Measurements from ENCODE around the gene CA9. TPM values are rescaled to one million over a fixed set of nuclear protein-coding genes. Genes with fewer than 3 reads are reported as not detected.

CA9 gene
- total RNA-seq, 1 donor from 2014 or later: 6.8 TPM

DNA sequence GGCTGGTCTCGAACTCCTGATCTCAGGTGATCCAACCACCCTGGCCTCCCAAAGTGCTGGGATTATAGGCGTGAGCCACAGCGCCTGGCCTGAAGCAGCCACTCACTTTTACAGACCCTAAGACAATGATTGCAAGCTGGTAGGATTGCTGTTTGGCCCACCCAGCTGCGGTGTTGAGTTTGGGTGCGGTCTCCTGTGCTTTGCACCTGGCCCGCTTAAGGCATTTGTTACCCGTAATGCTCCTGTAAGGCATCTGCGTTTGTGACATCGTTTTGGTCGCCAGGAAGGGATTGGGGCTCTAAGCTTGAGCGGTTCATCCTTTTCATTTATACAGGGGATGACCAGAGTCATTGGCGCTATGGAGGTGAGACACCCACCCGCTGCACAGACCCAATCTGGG, 1.5 kb downstream of the CA9 start:
- no peak for DNase-seq (ENCODE audit: low read depth)

DNA sequence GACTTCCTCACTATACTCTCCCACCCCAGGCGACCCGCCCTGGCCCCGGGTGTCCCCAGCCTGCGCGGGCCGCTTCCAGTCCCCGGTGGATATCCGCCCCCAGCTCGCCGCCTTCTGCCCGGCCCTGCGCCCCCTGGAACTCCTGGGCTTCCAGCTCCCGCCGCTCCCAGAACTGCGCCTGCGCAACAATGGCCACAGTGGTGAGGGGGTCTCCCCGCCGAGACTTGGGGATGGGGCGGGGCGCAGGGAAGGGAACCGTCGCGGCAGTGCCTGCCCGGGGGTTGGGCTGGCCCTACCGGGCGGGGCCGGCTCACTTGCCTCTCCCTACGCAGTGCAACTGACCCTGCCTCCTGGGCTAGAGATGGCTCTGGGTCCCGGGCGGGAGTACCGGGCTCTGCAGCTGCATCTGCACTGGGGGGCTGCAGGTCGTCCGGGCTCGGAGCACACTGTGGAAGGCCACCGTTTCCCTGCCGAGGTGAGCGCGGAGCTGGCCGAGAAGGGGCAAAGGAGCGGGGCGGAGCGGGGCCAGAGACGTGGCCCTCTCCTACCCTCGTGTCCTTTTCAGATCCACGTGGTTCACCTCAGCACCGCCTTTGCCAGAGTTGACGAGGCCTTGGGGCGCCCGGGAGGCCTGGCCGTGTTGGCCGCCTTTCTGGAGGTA, 2.1 kb downstream of the CA9 start:
- DNase-seq (ENCODE audit: low read depth): no peak

DNA sequence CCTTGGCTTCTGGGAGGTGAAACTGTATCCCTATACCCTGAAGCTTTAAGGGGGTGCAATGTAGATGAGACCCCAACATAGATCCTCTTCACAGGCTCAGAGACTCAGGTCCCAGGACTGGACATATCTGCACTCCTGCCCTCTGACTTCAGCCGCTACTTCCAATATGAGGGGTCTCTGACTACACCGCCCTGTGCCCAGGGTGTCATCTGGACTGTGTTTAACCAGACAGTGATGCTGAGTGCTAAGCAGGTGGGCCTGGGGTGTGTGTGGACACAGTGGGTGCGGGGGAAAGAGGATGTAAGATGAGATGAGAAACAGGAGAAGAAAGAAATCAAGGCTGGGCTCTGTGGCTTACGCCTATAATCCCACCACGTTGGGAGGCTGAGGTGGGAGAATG, 5.4 kb downstream of the CA9 start:
- no peak for DNase-seq (ENCODE audit: low read depth)

DNA sequence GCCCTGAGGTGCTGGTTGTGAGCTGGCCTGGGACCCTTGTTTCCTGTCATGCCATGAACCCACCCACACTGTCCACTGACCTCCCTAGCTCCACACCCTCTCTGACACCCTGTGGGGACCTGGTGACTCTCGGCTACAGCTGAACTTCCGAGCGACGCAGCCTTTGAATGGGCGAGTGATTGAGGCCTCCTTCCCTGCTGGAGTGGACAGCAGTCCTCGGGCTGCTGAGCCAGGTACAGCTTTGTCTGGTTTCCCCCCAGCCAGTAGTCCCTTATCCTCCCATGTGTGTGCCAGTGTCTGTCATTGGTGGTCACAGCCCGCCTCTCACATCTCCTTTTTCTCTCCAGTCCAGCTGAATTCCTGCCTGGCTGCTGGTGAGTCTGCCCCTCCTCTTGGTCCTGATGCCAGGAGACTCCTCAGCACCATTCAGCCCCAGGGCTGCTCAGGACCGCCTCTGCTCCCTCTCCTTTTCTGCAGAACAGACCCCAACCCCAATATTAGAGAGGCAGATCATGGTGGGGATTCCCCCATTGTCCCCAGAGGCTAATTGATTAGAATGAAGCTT, 6.1 kb downstream of the CA9 start:
- no peak for DNase-seq (ENCODE audit: low read depth)

DNA sequence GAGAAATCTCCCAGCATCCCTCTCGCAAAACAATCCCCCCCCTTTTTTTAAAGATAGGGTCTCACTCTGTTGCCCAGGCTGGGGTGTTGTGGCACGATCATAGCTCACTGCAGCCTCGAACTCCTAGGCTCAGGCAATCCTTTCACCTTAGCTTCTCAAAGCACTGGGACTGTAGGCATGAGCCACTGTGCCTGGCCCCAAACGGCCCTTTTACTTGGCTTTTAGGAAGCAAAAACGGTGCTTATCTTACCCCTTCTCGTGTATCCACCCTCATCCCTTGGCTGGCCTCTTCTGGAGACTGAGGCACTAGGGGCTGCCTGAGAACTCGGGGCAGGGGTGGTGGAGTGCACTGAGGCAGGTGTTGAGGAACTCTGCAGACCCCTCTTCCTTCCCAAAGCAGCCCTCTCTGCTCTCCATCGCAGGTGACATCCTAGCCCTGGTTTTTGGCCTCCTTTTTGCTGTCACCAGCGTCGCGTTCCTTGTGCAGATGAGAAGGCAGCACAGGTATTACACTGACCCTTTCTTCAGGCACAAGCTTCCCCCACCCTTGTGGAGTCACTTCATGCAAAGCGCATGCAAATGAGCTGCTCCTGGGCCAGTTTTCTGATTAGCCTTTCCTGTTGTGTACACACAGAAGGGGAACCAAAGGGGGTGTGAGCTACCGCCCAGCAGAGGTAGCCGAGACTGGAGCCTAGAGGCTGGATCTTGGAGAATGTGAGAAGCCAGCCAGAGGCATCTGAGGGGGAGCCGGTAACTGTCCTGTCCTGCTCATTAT, 6.8 kb downstream of the CA9 start:
- DNase-seq (ENCODE audit: low read depth): no peak

DNA sequence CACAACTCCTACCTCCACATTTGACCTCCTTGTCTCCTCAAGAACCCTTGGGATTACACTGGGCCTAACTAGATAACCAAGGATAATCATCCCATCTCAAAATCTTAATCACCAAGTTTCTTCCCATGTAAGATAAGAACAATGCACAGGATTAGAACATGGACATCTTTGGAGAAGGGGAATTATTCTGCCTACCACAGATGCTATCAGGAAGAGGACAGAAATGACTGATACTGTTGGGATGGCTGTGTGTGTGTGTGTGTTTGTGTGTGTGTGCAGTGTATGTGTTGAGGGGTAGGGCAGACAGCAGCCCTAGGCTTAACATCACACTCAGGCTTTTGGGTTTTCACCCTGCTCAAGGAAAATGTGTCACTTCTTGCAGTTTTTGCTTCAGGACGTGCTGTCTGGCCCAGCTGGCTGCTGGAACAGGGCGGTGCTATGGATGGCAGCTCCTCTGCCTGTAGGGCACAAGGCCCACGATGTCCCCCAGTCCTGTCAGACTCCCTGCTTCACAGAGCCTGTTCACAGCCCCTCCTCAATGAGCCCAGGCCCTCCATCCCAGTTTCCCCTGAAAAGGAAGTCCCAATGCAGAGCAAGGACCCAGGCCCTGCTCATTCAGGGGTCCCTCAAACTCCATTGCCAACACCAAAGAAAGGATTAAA, 7.7 kb downstream of the CA9 start:
- no peak for DNase-seq (ENCODE audit: low read depth)

DNA sequence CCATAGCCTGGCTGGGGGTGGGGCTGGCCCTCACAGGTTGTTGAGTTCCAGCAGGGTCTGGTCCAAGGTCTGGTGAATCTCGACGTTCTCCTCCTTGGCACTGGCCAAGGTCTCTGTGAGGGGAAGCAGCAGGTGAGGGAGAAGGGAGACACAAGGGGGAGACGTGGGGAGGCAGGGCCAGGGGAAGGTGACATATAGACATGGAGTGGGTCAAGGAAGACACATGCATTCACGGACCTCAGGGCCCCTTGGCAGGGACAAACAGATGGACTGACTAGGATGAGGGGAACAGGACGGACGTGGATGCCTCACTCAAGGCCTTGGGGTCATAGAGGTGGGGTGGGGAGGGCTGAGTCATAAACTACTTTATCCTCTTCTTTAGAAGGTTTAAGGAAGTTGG, 8.3 kb downstream of the CA9 start:
- no peak for DNase-seq (ENCODE audit: low read depth)

DNA sequence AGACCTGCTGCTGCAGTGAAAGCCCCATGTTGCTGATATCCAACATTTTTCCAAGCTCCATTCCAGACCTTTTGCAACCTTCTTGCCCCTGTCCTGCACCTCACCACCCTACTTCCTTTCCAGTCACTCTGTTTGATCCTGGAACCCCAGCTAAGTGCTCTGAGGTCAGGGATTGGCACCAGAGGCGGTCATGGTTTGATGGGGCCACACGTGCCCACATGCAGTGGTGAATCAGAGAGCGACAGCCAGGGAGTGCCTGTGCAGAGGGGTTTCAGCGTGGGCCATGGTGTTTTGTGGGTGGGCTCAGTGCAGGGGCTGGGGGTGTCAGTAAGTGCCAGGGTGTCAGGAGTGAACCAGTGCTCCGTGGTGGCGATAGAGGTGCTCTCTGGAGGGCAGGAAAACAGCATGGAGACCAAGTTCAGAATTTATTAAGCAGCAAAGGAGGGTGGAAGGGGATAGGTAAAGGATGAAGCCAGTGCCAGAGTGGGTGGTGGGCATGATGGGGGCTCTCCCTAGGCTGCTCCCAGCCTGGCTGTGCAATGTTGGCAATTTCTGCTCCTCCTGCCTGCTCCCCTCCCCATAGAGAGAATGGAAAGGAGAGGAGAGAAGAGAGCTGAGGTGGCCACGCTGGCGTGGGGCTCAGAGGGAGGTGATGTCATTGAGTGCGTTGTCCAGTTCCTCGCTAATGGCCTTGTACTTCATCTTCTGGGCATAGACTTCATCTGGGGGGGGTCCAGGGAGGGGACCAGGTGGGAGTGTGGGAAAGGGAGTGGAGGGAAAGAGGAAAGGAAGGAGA, 9.0 kb downstream of the CA9 start:
- DNase-seq (ENCODE audit: low read depth): no peak

DNA sequence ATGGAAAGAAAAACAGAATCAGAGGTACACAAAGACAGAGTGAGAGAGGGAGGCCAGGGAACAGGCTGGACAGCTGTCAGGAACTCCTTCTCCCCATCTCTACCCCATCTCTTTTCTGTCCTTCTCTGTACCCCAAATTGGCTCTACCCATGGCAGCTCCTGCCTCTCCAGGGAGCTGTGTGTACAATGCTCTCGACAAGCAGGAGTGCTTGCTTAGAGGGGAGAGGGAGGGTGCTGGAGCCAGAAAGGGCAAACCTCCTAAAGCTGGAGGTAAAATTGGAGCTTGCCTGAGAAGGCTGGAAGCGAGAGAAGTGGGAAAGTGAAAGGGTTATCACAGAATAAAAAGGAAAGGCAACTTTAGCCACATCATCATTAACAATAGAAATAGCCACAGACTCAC, 9.6 kb downstream of the CA9 start:
- DNase-seq (ENCODE audit: low read depth): no peak

DNA sequence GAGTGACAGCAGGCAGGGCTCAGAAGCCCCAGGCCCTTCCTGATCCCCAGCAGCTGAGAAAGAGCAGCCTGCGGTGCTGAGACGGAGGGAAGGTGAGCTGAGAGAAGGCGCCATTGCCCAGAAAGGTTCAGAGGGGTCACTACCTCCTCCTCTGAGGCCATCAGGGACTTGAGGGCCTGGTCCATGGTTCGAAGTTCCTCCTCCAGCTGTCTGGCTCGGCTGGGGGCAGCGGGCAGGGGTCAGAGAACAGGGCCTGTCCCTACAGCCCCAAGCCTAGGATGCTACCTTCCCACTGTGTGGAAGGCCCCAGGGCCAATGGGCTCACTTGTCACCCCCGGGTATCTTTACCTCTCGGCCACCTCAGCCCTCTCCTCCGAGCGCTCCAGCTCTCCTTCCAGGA, 11.2 kb downstream of the CA9 start:
- DNase-seq (ENCODE audit: low read depth): no peak

DNA sequence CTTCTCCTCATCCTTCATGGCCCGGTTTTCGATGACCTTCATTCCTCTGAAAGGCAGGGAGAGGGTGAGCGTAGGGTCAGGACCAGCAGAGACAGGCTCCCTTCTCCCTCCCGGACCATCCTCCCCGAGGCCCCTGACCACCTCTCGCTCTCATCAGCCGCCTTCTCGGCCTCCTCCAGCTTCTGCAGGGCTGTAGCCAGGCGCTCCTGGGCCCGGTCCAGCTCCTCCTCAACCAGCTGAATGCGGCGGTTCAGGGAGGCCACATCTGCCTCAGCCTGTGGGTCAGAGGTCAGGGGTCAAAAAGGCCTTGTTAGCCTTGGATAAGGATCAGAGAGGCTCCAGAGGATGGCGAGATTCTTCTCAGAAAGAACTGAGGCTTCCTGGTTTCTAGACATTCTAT, 11.8 kb downstream of the CA9 start:
- no peak for DNase-seq (ENCODE audit: low read depth)

DNA sequence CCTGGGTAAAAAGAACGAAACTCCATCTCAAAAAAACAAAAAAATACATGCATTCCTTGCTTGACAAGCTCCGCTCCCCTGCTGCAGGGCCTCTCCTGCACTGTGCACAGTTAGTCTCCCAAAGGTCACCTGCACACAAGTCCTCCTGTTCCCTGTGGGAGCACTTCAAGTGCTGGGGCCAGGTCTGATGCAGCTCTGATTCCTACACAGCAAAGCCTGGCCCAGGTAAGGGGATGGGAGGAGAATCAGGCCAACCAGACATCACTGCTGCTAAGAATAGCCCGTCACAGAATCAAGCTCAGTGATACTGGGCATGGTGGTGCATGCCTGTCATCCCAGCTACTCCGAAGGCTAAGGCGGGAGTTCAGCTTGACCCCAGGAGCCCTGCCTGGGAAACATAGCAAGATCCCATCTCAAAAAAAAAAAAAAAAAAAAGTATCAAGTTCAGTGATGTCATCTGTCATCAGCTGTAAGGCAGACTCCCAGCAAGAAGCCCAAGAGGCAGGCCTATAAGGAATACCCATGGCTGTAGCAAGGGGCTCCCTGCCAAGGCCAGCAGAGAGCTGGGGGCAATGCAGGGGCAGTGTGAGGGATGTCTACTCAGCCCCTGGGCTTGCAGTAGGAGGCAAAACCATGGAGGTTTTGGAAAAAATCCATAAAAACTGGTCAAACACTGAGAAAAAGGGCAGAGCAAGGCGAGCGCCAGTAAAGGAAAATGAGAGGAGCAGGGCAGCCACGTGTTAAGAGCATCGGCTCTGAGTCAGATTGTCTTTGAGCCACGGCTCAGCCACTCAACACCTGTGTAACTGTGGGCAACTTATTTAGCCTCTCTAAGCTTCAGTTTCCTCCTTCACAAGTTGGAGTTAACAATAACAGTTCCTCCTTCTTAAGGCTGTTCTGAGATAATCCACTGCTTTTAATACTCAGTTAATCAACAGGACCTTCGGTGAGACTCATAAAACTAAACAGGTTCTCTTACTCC, 12.8 kb downstream of the CA9 start:
- DNase-seq (ENCODE audit: low read depth): no peak

DNA sequence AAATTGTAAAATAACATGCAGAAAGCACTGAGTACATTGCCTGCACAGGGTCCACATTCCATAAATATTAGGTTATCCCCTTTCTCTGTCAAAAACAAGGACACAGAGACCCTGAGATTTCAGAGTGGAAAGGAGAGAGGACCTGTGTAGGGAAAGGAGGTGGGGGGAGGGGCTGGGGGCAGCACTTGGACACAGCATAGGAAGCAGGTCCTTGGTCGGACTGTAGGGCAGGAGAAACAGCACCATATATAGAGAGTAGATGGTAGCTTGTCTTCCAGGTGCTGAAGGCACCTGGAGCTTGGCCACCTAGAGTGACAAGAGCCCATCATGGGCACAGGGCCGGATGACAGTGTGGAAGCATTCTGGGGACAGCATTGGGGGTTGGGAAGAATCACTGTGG, 13.6 kb downstream of the CA9 start:
- no peak for DNase-seq (ENCODE audit: low read depth)

DNA sequence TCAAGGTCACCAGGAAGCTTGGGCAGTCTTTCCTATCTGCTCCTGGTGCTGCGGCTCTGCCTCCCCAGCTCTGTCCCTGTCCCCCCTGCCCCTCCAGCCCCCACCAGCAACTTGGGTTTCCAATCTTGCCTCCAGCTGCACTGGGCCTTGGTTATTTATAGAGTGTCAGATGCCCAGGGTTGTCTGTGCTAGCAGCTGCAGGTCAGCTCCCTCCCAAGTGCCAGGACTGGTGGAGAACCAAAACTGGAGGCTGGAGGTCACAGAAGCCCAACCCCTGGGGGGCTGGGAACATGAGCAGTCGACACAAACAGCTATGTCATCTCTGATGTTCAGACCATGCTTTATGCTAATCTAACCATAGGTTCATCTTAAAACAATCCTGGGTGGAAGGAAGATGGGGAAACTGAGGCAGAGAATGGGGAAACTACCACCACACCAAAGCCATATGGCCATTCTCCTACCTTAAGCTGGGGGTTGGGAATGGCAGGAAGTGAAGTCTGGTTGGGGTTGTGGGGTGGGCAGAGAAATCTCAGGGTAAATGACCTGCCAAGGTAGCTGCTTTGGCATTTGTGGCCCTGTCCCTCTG, 14.3 kb downstream of the CA9 start:
- DNase-seq (ENCODE audit: low read depth): no peak

DNA sequence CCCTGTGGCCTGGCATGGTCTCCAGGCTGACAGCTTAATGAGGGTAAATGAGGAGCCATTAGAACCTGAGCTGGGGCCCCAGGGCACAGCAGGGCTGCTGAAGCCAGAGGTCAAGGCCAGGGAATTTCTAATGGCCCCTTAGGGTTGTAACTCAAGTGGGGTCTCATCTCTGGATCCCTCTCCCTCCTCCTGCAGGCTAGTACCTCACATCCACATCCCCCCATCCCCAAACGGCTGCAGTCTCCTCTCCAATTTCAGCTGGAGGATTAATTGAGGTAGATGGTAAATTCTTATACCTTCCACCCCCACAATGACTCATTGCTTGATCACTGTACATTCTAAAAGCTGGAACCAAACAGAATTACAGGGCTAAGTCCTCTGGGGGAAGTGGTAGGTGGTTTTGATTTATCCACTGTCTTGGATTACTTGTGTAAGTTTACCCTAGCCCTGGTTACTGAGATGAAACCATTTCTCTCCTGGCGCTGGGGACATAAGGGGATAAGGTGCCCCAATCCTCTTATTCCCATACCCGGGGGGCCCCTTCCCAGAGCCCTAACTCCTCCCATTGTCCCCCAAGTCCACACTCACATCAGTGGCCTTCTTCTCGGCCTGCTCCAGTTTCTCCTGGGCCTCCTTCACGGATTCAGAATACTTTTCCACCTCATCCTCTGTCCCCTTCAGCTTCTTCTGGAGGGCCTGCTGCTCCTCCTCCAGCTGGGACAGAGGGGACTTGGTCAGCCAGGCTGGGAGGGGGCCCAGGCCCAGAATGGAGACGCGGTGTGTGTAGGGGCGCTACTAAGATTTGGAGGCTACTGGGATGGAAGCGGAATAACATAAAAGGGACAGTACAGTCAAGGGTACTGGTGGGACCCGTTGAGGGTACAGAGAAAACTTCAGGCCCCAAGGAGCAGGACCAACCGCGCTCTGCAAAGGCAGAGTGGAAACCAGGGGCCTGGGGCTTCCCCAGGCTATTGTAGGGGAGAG, 15.1 kb downstream of the CA9 start:
- DNase-seq (ENCODE audit: low read depth): peak; percentile 94

DNA sequence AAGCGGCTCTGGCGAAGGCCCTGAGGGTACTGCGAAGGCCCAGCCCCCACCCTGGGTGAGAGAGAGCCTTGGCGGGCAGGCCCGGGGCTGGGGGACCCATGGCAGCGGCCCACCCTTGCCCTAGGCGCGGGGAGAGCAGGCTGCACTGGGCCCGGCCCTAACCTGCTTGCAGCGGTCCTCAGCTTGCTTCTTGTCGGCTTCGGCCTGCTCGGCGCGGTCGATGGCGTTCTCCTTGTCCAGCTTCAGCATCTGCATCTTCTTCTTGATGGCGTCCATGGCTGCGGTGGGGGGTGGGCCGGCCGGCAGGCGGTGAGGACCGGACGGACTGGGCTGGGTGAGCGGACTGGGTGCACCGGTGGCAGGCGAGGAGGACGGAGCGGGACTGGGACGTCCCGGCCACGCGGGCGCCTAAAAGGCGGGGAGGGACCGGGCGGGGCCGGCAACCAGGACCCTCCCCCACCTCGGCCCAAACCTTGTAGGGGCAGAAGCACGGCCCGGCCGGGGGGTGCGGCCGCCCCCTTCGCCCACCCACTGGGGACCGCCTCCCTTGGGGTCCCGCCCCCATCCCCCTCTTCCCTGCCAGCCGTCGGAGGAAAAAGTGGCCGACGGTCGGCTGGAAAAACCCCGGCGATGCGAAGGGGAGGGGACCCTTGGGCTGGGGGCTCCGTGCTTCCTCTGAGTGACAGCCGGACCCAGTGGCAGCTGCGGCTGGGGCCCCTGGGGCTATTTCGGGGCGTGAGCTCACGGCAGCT, 16.0 kb downstream of the CA9 start, which contains the start of gene TPM2:
Gene TPM2, minus strand, starts transcription at position 384 of the 752 bp plus-strand sequence. Its CDS starts 108 bp downstream, at position 276.
- no peak for DNase-seq (ENCODE audit: low read depth)

DNA sequence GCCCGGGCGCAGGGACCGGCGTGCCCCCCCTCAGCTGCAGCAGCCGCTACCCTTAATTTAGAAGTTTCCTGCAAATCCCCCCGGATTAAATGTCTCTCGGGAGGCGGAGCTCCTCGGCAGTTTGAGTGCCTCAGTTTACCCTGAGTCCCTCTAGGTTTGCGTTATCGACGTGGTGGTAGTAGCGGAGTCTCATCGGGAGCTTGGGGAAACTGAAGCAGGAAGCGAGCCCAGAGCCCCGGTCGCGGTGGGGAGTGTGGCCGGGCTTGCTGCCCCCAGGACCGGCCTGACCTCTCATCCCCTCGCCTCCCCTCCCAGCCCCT, 16.5 kb downstream of the CA9 start:
- no peak for DNase-seq (ENCODE audit: low read depth)

DNA sequence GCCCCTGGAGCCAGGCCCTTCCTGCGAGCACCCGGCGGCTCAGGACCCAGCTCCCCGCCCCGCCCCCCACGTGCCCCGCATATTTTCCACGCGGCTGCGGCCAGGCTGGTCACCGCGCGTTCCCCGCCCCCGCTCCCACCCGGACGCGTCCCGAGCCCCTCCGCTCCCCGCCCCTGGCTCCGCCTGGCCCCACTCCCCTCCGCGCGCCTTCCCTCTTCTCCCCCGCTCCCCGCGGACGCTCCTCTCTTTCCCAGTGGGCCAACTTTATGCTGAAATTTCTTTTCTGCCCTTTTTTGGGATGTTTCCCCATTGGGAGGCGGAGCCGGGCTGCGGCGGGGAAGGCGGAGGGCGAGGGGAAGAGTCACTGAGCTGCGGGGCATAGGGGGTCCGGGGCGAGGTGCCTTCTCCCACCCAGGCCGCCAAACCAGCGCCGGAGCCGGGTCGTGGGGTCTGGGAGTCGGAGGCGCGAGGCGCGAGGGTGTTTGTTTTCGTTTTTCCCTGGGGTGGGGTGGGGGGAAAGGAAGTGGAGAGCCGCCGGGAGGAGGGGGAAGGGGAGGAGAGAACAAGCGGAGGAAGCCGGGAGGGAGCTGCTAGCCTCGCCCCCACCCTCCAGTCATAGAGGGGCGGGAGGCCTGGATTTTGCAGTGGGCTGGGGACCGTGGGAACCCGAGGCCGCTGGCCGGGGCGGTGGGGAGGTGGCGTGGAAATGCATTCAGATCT, 17.0 kb downstream of the CA9 start:
- peak; percentile 21 for DNase-seq (ENCODE audit: low read depth)

Measured in renal cortical epithelial cell (primary cell).